NCI-H345 treated with DMSO at 0.1 percent for 48 hours (cell line): ENCODE data around the gene IQCH.
"Not testable (repeated sequence)": the region's sequence is repeated elsewhere in the genome, so short reads cannot be mapped to it uniquely, and the experiment has no call there.

ENCODE experiments used
- DNase-seq: peaks from one replicate; lab custom pipeline; 2025; ENCODE audit not compliant: unreplicated experiment; lab: John Stamatoyannopoulos, UW

The IQCH gene

GRCh38 chr15:67349634-67350033 lies 95.0 kb downstream of the IQCH start:
- DNase-seq = no peak

- no peak for DNase-seq
Observed at GRCh38 chr15:67350042-67350441, 95.5 kb downstream of the IQCH start.

GRCh38 chr15:67358391-67358790 lies 103.8 kb downstream of the IQCH start:
- no peak for DNase-seq

DNA sequence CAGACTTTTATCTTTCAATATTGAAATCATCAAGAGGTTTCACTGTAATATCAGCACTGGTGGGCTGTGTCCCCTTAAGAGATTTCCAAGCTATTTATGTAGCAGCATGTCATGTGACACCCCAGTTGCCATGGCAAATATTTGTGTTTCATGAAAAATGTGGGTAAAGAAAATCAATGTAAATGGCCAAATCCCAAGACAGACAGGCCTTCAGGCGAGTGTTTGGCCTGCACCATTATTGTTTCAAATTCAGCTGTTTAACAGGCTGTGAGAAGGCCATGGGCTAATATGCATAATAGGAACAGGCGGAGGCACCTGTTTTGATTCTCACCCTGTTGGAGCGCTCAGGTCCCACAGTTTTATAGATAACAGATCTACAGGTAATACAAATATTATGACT lies 104.2 kb downstream of the IQCH start:
- DNase-seq = no peak

GRCh38 chr15:67359431-67360079 lies 105.0 kb downstream of the IQCH start:
- peak; percentile 31 for DNase-seq

GRCh38 chr15:67361100-67361499 lies 106.5 kb downstream of the IQCH start:
- DNase-seq = no peak

DNA sequence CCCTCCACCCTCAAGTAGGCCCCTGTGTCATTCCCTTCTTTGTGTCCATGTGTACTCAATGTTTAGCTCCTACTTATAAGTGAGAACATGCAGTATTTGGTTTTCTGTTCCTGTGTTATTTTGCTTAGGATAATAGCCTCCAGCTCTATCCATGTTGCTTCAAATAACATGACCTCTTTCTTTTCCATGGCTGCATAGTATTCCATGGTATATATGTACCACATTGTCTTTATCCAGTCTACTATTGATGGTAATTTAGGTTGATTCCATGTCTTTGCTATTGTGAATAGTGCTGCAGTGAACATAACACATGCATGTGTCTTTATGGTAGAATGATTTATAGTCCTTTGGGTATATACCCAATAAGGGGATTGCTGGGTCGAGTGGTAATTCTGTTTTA lies 109.1 kb downstream of the IQCH start:
- not testable (repeated sequence) for DNase-seq

DNA sequence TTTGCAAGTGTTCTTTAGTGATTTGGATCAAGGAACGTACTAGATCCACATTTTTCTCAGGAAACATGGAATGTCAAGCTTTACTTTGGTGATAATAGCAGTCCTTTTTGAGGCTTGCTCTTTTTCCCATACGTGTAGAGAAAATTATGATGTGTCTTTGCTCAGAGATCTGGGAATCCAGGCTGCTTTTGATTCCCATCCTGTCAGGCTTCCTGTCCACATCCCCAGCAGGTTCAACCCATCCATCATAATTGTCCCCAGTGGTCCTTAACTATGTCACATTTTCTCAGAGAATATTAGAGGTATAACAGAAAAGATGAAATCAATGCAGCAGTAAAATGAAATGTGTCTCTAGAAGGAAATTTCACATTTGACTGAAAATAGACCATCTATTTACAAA lies 111.4 kb downstream of the IQCH start:
- DNase-seq = no peak

DNA sequence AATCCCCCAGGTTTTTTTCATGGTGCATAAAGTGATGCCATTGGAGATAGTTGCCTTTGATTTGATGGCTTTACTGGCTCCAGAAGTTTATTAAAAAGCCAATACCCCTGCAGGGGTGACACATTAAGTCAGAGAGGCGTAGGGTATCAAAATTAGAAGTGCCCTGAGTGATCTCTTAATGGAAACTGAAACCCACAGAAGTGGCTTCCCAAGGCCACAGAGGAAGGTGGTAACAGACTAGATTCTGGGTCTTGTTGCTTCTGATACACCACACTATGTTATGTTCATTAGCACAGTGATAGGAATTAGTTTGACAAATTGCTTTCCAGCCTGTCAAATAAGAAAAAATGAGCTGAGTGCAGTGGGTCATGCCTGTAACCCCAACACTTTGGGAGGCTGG lies 112.3 kb downstream of the IQCH start:
- no peak for DNase-seq

- DNase-seq = no peak
Observed at GRCh38 chr15:67369359-67369998, 114.9 kb downstream of the IQCH start.

- DNase-seq = no peak
Observed at GRCh38 chr15:67370206-67370954, 115.8 kb downstream of the IQCH start.

DNA sequence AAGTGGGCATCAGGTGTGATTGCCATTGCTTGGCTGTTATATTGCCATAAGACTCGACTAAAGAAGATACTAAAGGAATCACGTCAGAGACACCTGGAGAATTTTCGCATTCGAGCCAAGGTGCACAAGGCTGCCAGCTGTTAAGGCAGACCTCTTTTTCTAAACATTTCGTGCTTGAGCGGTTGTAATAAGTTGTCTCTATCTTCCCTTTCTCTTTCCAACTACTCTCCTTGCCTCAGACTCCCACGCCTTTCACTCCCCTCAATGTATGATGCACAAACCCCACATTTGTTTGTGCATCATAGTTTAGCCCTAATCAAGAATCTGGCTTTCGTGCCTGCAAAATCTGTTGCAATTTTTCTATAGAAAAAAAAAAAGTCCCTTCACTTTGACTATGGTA lies 118.0 kb downstream of the IQCH start:
- no peak for DNase-seq

DNA sequence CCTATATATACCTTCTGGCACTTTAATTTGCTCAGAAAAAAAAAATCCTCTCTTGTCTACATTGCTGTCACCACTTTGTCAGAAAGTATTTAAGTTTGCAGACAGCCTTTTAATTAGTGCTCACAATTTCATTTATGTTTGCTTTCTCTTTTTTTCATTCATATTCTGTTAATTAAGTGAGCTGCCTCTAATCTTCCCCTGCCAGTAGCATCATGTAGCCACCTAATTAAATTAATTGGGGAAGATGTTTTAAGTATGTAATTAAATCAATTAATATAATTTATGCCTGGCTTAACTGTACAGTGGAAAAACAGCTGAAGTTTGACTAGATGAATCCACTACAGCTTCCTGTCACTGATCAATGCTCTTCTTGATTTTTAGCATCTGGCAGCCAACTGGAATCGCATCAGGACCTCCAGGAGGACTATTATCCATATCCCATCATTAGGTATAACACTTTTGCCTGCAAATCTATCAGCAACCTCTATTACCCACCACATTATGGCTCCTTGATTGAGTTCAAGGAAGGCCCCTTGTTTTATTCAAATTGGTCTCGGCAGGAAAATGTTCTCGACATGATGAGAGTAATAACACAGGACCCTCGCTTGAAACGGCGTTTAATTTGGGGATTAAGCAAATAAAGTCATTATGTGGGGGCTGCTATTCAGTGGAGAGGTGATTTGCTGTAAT lies 118.5 kb downstream of the IQCH start:
- DNase-seq = no peak

DNA sequence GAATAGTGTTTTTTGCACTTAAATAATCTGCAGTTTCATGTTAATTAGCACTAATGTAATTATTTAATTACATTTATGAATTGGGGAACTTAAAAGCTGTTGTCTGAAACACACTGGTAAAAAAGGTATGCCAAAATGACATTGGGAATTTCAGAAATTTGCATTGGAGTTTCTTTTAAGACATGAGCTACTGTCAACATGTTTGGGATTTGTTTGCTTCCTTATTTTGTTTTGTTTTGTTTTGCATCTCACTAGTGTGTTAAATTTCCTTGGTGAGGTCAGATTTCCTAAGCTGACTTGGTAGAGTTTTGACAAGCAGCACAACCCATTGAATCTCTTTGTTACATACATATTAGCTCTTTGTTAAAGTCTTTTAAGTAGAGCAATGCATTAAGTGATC lies 119.4 kb downstream of the IQCH start:
- no peak for DNase-seq

- no peak for DNase-seq
Observed at GRCh38 chr15:67379530-67379929, 124.9 kb downstream of the IQCH start.

- no peak for DNase-seq
Observed at GRCh38 chr15:67380921-67381320, 126.3 kb downstream of the IQCH start.

GRCh38 chr15:67381416-67382045 lies 126.9 kb downstream of the IQCH start:
- no peak for DNase-seq

DNA sequence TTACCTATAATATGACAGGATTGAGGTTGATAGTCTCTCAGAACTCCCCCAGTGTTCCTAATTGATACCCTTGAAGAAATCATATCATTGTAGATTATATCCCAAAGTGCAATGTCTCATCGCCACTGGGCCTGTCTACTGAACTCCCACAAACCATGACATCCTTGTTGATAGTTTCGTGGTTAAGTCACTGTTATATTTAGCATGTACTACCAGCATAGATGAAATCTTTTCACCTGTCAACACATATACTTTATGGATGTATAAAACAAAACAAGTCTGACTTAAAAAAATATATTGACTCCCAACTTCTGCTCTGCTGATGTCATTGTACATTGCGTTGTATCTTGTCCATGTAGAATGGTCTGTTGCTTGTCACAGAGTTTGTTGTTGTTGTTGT lies 128.1 kb downstream of the IQCH start:
- DNase-seq = no peak

- no peak for DNase-seq
Observed at GRCh38 chr15:67383899-67384298, 129.3 kb downstream of the IQCH start.

DNA sequence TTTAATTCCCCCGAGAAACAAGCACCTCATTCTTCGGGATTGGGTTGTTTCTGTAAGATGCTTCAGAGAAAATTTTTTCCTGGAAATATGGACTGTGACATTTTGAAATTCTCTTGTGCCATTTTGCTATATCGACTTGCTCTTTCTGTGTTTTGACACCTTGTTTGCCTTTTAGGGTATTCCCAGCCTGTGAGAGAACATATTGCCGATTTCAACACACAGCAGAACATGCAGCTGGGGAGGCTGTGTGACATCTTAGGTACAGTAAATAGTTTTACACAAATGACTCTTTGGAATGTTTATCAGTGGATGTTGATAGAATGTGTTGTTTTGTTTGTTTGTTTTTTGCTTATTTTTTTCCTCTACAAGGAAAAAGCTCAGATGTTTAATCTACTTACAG lies 130.2 kb downstream of the IQCH start:
- DNase-seq = no peak

- no peak for DNase-seq
Observed at GRCh38 chr15:67385971-67386370, 131.4 kb downstream of the IQCH start.
